HG03045 (cell line): ENCODE measurements around the gene HLX.

Experiments used
- ATAC-seq: cut with Tn5 transposase; IDR thresholded peaks from one replicate; pipeline ENCODE4 v1.9.1; 2021; ENCODE audit warnings: mild to moderate bottlenecking, moderate library complexity; ENCODE audit not compliant: unreplicated experiment

Gene HLX

GRCh38 chr1:220882061-220882891, 3.0 kb downstream of the HLX start:
- ATAC-seq = no peak

GRCh38 chr1:220884109-220884980, 5.1 kb downstream of the HLX start:
- no peak for ATAC-seq

GRCh38 chr1:220884981-220885918, 6.0 kb downstream of the HLX start:
- ATAC-seq = no peak

GRCh38 chr1:220885971-220886370, 6.7 kb downstream of the HLX start:
- no peak for ATAC-seq

- no peak for ATAC-seq
Observed at GRCh38 chr1:220886470-220887201, 7.4 kb downstream of the HLX start.

- ATAC-seq = no peak
Observed at GRCh38 chr1:220887202-220887519, 7.9 kb downstream of the HLX start.

GRCh38 chr1:220887520-220888416, 8.5 kb downstream of the HLX start:
- ATAC-seq = no peak

GRCh38 chr1:220888417-220888986, 9.3 kb downstream of the HLX start:
- no peak for ATAC-seq

GRCh38 chr1:220889333-220889732, 10.1 kb downstream of the HLX start:
- no peak for ATAC-seq

- no peak for ATAC-seq
Observed at GRCh38 chr1:220889848-220890287, 10.6 kb downstream of the HLX start.

- ATAC-seq = no peak
Observed at GRCh38 chr1:220890602-220891001, 11.4 kb downstream of the HLX start.

- no peak for ATAC-seq
Observed at GRCh38 chr1:220891224-220892085, 12.2 kb downstream of the HLX start.

- no peak for ATAC-seq
Observed at GRCh38 chr1:220892086-220892376, 12.8 kb downstream of the HLX start.

- ATAC-seq = no peak
Observed at GRCh38 chr1:220892997-220893700, 13.9 kb downstream of the HLX start.

- no peak for ATAC-seq
Observed at GRCh38 chr1:220893701-220894024, 14.4 kb downstream of the HLX start.

- no peak for ATAC-seq
Observed at GRCh38 chr1:220894025-220894923, 15.0 kb downstream of the HLX start.

- no peak for ATAC-seq
Observed at GRCh38 chr1:220894924-220895256, 15.6 kb downstream of the HLX start.
